ENCODE results near the gene STAU1. TPM values are rescaled to one million over a fixed set of nuclear protein-coding genes. Genes with fewer than 3 reads are reported as not detected.
"Not testable (repeated sequence)": the region's sequence is repeated elsewhere in the genome, so short reads cannot be mapped to it uniquely, and the experiment has no call there.

STAU1 gene
- total RNA-seq, 1 experiment from 2014 or later: 147 TPM

- H3K36me3 Mint-ChIP-seq (ENCODE audit: insufficient read depth, unreplicated experiment): peaks cover 98% of the 10 kb centered on the region
- no peaks in the 10 kb centered on the region for H3K9me3 Mint-ChIP-seq (ENCODE audit: low read depth, unreplicated experiment)
- no peak overlapping the region for H3K27ac Mint-ChIP-seq (ENCODE audit: unreplicated experiment)
- no peak overlapping the region for H3K4me3 Mint-ChIP-seq (ENCODE audit: low read depth, unreplicated experiment)
- no peaks in the 10 kb centered on the region for H3K4me1 Mint-ChIP-seq (ENCODE audit: low read depth, unreplicated experiment)
- intact Hi-C loops (cut with micrococcal nuclease; ENCODE audit: unreplicated experiment): no loop called here
- no peak for DNase-seq
- no TSS peak for BruUV-seq (replicated peaks)
- TF ChIP-seq, protein P1, sequence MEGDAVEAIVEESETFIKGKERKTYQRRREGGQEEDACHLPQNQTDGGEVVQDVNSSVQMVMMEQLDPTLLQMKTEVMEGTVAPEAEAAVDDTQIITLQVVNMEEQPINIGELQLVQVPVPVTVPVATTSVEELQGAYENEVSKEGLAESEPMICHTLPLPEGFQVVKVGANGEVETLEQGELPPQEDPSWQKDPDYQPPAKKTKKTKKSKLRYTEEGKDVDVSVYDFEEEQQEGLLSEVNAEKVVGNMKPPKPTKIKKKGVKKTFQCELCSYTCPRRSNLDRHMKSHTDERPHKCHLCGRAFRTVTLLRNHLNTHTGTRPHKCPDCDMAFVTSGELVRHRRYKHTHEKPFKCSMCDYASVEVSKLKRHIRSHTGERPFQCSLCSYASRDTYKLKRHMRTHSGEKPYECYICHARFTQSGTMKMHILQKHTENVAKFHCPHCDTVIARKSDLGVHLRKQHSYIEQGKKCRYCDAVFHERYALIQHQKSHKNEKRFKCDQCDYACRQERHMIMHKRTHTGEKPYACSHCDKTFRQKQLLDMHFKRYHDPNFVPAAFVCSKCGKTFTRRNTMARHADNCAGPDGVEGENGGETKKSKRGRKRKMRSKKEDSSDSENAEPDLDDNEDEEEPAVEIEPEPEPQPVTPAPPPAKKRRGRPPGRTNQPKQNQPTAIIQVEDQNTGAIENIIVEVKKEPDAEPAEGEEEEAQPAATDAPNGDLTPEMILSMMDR (IDR thresholded peaks at IDR 0.05; ENCODE audit: unreplicated experiment): no peak
- no peaks in the 10 kb centered on the region for H3K27me3 Mint-ChIP-seq (ENCODE audit: unreplicated experiment)
- CTCF ChIA-PET: interaction anchor here (0.7 kb wide), 1 partner anchor 20 kb away, joined by 3 read pairs; no protein-coding TSS in a partner anchor
Measured at GRCh38 chr20:49091762-49092161, 96.4 kb downstream of the STAU1 start.

DNA sequence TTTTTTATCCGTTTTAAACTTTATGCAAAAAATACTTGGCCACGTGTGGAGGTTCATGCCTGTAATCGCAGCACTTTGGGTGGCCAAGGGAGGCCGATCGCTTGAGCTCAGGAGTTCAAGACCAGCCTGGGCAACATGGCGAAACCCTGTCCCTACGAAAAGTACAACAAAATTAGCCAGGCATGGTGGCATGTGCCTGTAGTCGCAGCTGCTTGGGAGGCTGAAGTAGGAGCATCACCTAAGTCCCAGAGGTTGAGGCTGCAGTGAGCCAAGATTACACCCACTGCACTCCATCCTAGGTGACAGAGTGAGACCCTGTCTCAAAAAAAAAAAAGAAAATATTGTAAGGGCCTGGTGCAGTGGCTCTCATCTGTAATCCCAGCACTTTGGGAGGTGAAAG is 97.0 kb downstream of the STAU1 start:
- H3K4me3 Mint-ChIP-seq (ENCODE audit: low read depth, unreplicated experiment): no peak overlapping the region
- no peak for DNase-seq
- TF ChIP-seq, protein P1 (IDR thresholded peaks at IDR 0.05; ENCODE audit: unreplicated experiment): no peak
- peaks cover 98% of the 10 kb centered on the region for H3K36me3 Mint-ChIP-seq (ENCODE audit: insufficient read depth, unreplicated experiment)
- H3K9me3 Mint-ChIP-seq (ENCODE audit: low read depth, unreplicated experiment): no peaks in the 10 kb centered on the region
- H3K27ac Mint-ChIP-seq (ENCODE audit: unreplicated experiment): no peak overlapping the region
- intact Hi-C loops (cut with micrococcal nuclease; ENCODE audit: unreplicated experiment): no loop called here
- CTCF ChIA-PET: interaction anchor here (0.7 kb wide), 2 partner anchors 20 to 66 kb away, joined by 3 read pairs; no protein-coding TSS in a partner anchor
- BruUV-seq (replicated peaks): no TSS peak
- H3K27me3 Mint-ChIP-seq (ENCODE audit: unreplicated experiment): no peaks in the 10 kb centered on the region
- H3K4me1 Mint-ChIP-seq (ENCODE audit: low read depth, unreplicated experiment): no peaks in the 10 kb centered on the region

DNA sequence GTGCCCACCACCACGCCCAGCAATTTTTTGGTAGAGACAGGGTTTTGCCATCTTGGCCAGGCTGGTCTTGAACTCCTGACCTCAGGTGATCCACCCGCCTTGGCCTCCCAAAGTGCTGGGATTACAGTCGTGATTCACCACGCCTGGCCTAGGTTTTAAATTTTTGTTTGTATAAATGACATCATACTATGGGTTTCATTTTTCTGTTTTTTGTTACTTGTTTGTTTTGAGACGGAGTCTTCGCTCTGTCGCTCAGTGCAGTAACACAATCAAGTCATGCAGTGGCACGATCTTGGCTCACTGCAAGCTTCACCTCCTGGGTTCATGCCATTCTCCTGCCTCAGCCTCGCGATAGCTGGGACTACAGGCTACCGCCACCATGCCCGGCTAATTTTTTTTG is 105.8 kb downstream of the STAU1 start:
- intact Hi-C loops (cut with micrococcal nuclease; ENCODE audit: unreplicated experiment); H3K9me3 Mint-ChIP-seq (ENCODE audit: low read depth, unreplicated experiment); H3K27me3 Mint-ChIP-seq (ENCODE audit: unreplicated experiment); BruUV-seq (replicated peaks); H3K4me1 Mint-ChIP-seq (ENCODE audit: low read depth, unreplicated experiment); H3K4me3 Mint-ChIP-seq (ENCODE audit: low read depth, unreplicated experiment); DNase-seq; H3K27ac Mint-ChIP-seq (ENCODE audit: unreplicated experiment): not testable (repeated sequence)
- CTCF ChIA-PET: interaction anchor here (0.9 kb wide), 1 partner anchor 36 kb away, joined by 3 read pairs; no protein-coding TSS in a partner anchor
- peaks cover 91% of the 10 kb centered on the region for H3K36me3 Mint-ChIP-seq (ENCODE audit: insufficient read depth, unreplicated experiment)

DNA sequence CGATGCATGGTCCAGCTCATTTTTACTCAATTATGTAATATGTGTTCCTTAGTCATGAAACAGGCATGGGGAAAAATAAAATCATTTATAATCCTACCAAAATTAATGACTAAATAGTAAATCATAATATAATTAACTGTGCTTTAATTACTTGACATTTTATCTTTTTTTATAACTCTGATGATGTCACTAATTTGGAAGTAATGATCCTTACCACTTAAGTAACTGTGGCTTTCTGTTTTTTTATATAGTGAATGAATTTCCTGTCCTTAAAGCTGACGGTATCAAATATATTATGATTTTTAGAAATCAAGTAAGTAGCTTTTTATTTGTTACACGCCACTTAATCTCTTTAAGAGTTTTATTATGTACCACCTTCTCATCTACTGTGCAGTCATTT is 109.8 kb downstream of the STAU1 start:
- Mint-ChIP-seq H3K4me1 (ENCODE audit: low read depth, unreplicated experiment) (no peaks in the 10 kb centered on the region), H3K9me3 (ENCODE audit: low read depth, unreplicated experiment) (no peaks in the 10 kb centered on the region), H3K4me3 (ENCODE audit: low read depth, unreplicated experiment) (no peak overlapping the region), H3K27me3 (ENCODE audit: unreplicated experiment) (no peaks in the 10 kb centered on the region), H3K27ac (ENCODE audit: unreplicated experiment) (no peak overlapping the region), H3K36me3 (ENCODE audit: insufficient read depth, unreplicated experiment) (peaks cover 91% of the 10 kb centered on the region)
- DNase-seq: no peak
- intact Hi-C loops (cut with micrococcal nuclease; ENCODE audit: unreplicated experiment): no loop called here
- CTCF ChIA-PET: interaction anchor here (0.6 kb wide), 2 partner anchors 110 to 267 kb away, joined by 3 read pairs; no protein-coding TSS in a partner anchor
- no TSS peak for BruUV-seq (replicated peaks)
- TF ChIP-seq, protein P1 (IDR thresholded peaks at IDR 0.05; ENCODE audit: unreplicated experiment): no peak

- Mint-ChIP-seq H3K27ac (ENCODE audit: unreplicated experiment) (no peak overlapping the region), H3K36me3 (ENCODE audit: insufficient read depth, unreplicated experiment) (peaks cover 78% of the 10 kb centered on the region), H3K9me3 (ENCODE audit: low read depth, unreplicated experiment) (no peaks in the 10 kb centered on the region), H3K4me1 (ENCODE audit: low read depth, unreplicated experiment) (no peaks in the 10 kb centered on the region), H3K27me3 (ENCODE audit: unreplicated experiment) (no peaks in the 10 kb centered on the region), H3K4me3 (ENCODE audit: low read depth, unreplicated experiment) (no peak overlapping the region)
- BruUV-seq (replicated peaks): no TSS peak
- intact Hi-C loops (cut with micrococcal nuclease; ENCODE audit: unreplicated experiment): no loop called here
- CTCF ChIA-PET: no interaction called here
- DNase-seq: no peak
- TF ChIP-seq, protein P1 (IDR thresholded peaks at IDR 0.05; ENCODE audit: unreplicated experiment): no peak
Measured at GRCh38 chr20:49074521-49074920, 113.6 kb downstream of the STAU1 start.
